Mesenchymal stem cell (in vitro differentiated cells and primary cell): Measurements from ENCODE around the gene ARRB1.
"Not testable (repeated sequence)": the region's sequence is repeated elsewhere in the genome, so short reads cannot be mapped to it uniquely, and the experiment has no call there.

ENCODE experiments used
- DNase-seq: peaks from one replicate; pipeline ENCODE4 v3.0.0-alpha.2; 2013
- H2AFZ ChIP-seq: one replicate; pipeline ENCODE4 v1.6.1; 2013; ENCODE audit warnings: low read depth, mild to moderate bottlenecking, control low read depth, inconsistent platforms, low read length, moderate library complexity
- H2AK5ac ChIP-seq: 2 replicates; pipeline ENCODE4 v1.6.1; 2013; ENCODE audit warnings: low read length, moderate library complexity, mild to moderate bottlenecking, inconsistent platforms; ENCODE audit not compliant: severe bottlenecking
- H2BK120ac ChIP-seq: one replicate; pipeline ENCODE4 v1.6.1; 2013; ENCODE audit warnings: low read depth, mild to moderate bottlenecking, inconsistent platforms, low read length, moderate library complexity
- H2BK12ac ChIP-seq, 2 experiments: one replicate each; pipeline ENCODE4 v1.6.1; 2013; ENCODE audit warnings: inconsistent platforms in 2 of 2, low read length in 2 of 2, mild to moderate bottlenecking in 2 of 2, moderate library complexity in 2 of 2, control low read depth in 1 of 2
- H2BK15ac ChIP-seq: one replicate; pipeline ENCODE4 v1.6.1; 2013; ENCODE audit warnings: mild to moderate bottlenecking, low read depth, inconsistent platforms; ENCODE audit not compliant: poor library complexity, severe bottlenecking
- H2BK5ac ChIP-seq: 2 replicates; pipeline ENCODE4 v1.6.1; 2013; ENCODE audit warnings: low read depth, mild to moderate bottlenecking, low read length, control low read depth, inconsistent platforms; ENCODE audit not compliant: poor library complexity, severe bottlenecking
- H3K14ac ChIP-seq, 2 experiments: one replicate each; pipeline ENCODE4 v1.6.1; 2013; ENCODE audit warnings: inconsistent platforms in 2 of 2, low read length in 2 of 2, control low read depth in 1 of 2, mild to moderate bottlenecking in 1 of 2, moderate library complexity in 1 of 2
- H3K18ac ChIP-seq, 2 experiments: one replicate each; pipeline ENCODE4 v1.6.1; 2013; ENCODE audit warnings: inconsistent platforms in 2 of 2, low read length in 2 of 2, control low read depth in 1 of 2, low read depth in 1 of 2, mild to moderate bottlenecking in 1 of 2
- H3K23ac ChIP-seq, 2 experiments: one replicate each; pipeline ENCODE4 v1.6.1; 2013; ENCODE audit warnings: inconsistent platforms in 2 of 2, low read length in 2 of 2, mild to moderate bottlenecking in 2 of 2, moderate library complexity in 2 of 2, control low read depth in 1 of 2
- H3K27ac ChIP-seq: 2 replicates; pipeline ENCODE4 v1.5.1; 2013; ENCODE audit warnings: mild to moderate bottlenecking, moderate library complexity, low read length, control low read depth, inconsistent platforms; ENCODE audit not compliant: poor library complexity, severe bottlenecking
- H3K27me3 ChIP-seq, 2 experiments: 2 replicates each; pipeline versions ENCODE4 v1.6.1 to v1.7.0; 2013; ENCODE audit warnings: low read length in 2 of 2, mild to moderate bottlenecking in 2 of 2, moderate library complexity in 2 of 2, control low read depth in 1 of 2, inconsistent platforms in 1 of 2; ENCODE audit not compliant: control insufficient read depth in 1 of 2, insufficient read depth in 1 of 2
- H3K36me3 ChIP-seq, 2 experiments: 2 replicates each; pipeline versions ENCODE4 v1.6.1 to v1.7.0; 2013; ENCODE audit warnings: low read length in 2 of 2, control low read depth in 1 of 2, inconsistent platforms in 1 of 2, low read depth in 1 of 2, mild to moderate bottlenecking in 1 of 2; ENCODE audit not compliant: insufficient read depth in 2 of 2, control insufficient read depth in 1 of 2
- H3K4ac ChIP-seq, 2 experiments: one replicate each; pipeline ENCODE4 v1.6.1; 2013; ENCODE audit warnings: inconsistent platforms in 2 of 2, low read length in 2 of 2, mild to moderate bottlenecking in 2 of 2, moderate library complexity in 2 of 2, control low read depth in 1 of 2, low read depth in 1 of 2
- H3K4me1 ChIP-seq: 2 replicates; pipeline ENCODE4 v1.6.1; 2013; ENCODE audit warnings: low read depth, low read length, control low read depth; ENCODE audit not compliant: control insufficient read depth, insufficient read depth
- H3K4me2 ChIP-seq: 2 replicates; pipeline ENCODE4 v1.6.1; 2013; ENCODE audit warnings: low read length, mild to moderate bottlenecking, inconsistent platforms; ENCODE audit not compliant: poor library complexity, severe bottlenecking
- H3K4me3 ChIP-seq, 2 experiments: 2 replicates each; pipeline versions ENCODE4 v1.5.1 to v1.7.0; 2013; ENCODE audit warnings: low read length in 2 of 2, mild to moderate bottlenecking in 2 of 2, control low read depth in 1 of 2, low read depth in 1 of 2; ENCODE audit not compliant: insufficient read depth in 1 of 2
- H3K79me1 ChIP-seq: replicated peaks from 2 replicates; pipeline ENCODE4 v1.6.1; 2013; ENCODE audit warnings: mild to moderate bottlenecking, control low read depth, low read length, inconsistent platforms; ENCODE audit not compliant: poor library complexity, severe bottlenecking
- H3K9ac ChIP-seq: 2 replicates; pipeline ENCODE4 v1.7.0; 2013; ENCODE audit warnings: mild to moderate bottlenecking, low read length, moderate library complexity
- H3K9me3 ChIP-seq: 2 replicates; pipeline ENCODE4 v1.7.0; 2013; ENCODE audit warnings: mild to moderate bottlenecking, low read length; ENCODE audit not compliant: control insufficient read depth
- H4K8ac ChIP-seq: one replicate; pipeline ENCODE4 v1.6.1; 2013; ENCODE audit warnings: inconsistent platforms, mild to moderate bottlenecking, low read length, moderate library complexity
- H4K91ac ChIP-seq: one replicate; pipeline ENCODE4 v1.6.1; 2013; ENCODE audit warnings: mild to moderate bottlenecking, low read length, inconsistent platforms
- WGBS: methylation state at CpG from one replicate; pipeline ENCODE4 v1.1.7; 2013; ENCODE audit warnings: mixed read lengths; 5-methylcytosine and 5-hydroxymethylcytosine counted together

Gene ARRB1

GRCh38 chr11:75275581-75275980 is 75.9 kb downstream of the ARRB1 start:
- H2BK15ac ChIP-seq = no peak overlapping the region
- no peaks in the 10 kb centered on the region for H3K4me1 ChIP-seq
- H2AK5ac ChIP-seq = no peak overlapping the region
- WGBS = 77% methylated on average over 4 of the region's 6 CpGs
- no peaks in the 10 kb centered on the region for H3K9me3 ChIP-seq
- no peak overlapping the region for H3K4ac ChIP-seq
- H2BK120ac ChIP-seq = no peak overlapping the region
- peaks cover 55 to 78% of the 10 kb centered on the region in 2 experiments for H3K36me3 ChIP-seq
- no peak overlapping the region for H3K18ac ChIP-seq
- H3K14ac ChIP-seq = no peak overlapping the region
- H3K4me2 ChIP-seq = no peak overlapping the region
- peak; percentile 38 for DNase-seq
- H2BK5ac ChIP-seq = no peak overlapping the region
- no peaks in the 10 kb centered on the region for H3K79me1 ChIP-seq
- H2AFZ ChIP-seq = no peak overlapping the region
- H3K23ac ChIP-seq = no peak overlapping the region
- no peak overlapping the region for H3K9ac ChIP-seq
- no peak overlapping the region for H4K8ac ChIP-seq
- no peak overlapping the region for H4K91ac ChIP-seq
- no peak overlapping the region for H3K27ac ChIP-seq
- no peaks in the 10 kb centered on the region for H3K27me3 ChIP-seq
- no peak overlapping the region for H2BK12ac ChIP-seq
- H3K4me3 ChIP-seq = no peak overlapping the region

GRCh38 chr11:75274716-75275115 is 76.7 kb downstream of the ARRB1 start:
- WGBS = 100% methylated on average over 2 of the region's 3 CpGs

DNA sequence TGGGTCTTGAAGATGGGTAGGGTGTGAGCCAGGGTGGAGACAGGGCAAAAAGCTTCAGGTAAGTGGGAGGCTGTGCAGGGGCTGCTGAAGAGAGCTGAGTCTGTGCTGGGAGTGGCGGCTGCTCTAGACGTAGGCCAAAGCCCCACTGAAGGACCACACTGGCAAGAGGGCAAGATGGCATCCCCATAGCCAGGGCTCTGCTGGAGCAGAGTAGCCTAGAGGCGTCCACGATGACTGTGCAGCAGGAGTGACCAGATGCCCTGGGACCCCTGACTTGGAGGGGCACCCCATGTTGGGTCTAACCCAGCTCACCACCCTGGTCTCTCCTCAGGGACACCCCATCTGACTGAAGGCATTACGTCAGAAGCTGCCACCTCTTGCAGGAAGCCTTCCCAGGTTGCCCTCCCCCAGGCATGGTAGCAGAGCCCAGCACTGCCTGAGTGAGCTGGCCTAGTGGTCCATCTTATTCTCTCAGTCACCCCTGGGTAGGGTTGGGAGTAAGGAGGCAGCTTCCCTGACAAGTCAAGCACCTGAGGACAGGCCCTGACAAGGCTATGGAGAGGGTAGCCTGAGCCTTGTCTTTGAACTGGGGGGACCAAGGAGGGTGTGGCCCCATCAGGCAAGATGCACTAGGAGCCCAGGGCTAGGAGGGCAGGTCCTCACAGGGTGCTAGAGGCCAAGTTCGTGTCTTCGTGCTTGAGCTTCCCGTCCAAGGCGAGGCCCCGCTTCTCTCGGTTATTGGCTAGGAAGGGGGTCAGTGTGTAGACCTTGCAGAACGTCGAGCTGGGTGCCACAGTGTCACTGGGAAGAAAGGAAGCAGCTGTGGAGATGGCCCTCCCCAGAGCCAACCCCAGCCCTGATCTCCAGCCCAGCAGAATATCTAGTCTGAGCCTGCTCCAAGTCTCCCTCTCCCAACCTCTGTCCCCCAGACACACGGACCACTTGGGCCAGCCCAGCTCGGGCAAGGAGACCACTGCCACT is 77.8 kb downstream of the ARRB1 start:
- no peak overlapping the region for H3K18ac ChIP-seq
- no peak overlapping the region for H3K4ac ChIP-seq
- no peak overlapping the region for H3K23ac ChIP-seq
- no peak overlapping the region for H3K9ac ChIP-seq
- H3K27ac ChIP-seq = no peak overlapping the region
- H3K4me2 ChIP-seq = no peak overlapping the region
- no peak overlapping the region for H2AFZ ChIP-seq
- H3K4me1 ChIP-seq = no peaks in the 10 kb centered on the region
- H2BK15ac ChIP-seq = peak overlapping the region; percentile 56
- no peak for DNase-seq
- no peak overlapping the region for H2AK5ac ChIP-seq
- H3K14ac ChIP-seq = no peak overlapping the region
- no peak overlapping the region for H2BK12ac ChIP-seq
- no peaks in the 10 kb centered on the region for H3K79me1 ChIP-seq
- H4K8ac ChIP-seq = no peak overlapping the region
- no peaks in the 10 kb centered on the region for H3K9me3 ChIP-seq
- no peak overlapping the region for H2BK120ac ChIP-seq
- H3K36me3 ChIP-seq = peaks cover 63 to 77% of the 10 kb centered on the region in 2 experiments
- no peak overlapping the region for H3K4me3 ChIP-seq
- no peak overlapping the region for H2BK5ac ChIP-seq
- H3K27me3 ChIP-seq = no peaks in the 10 kb centered on the region
- WGBS = 97% methylated on average over 13 of the region's 15 CpGs
- H4K91ac ChIP-seq = peak overlapping the region; percentile 65

More at GRCh38 chr11:75274716-75275115, 76.7 kb downstream of the ARRB1 start:
- H4K8ac ChIP-seq, H3K14ac ChIP-seq, H2BK12ac ChIP-seq, H3K4ac ChIP-seq, H3K18ac ChIP-seq, H3K9ac ChIP-seq, H3K27ac ChIP-seq, H2AK5ac ChIP-seq, H3K4me2 ChIP-seq, H3K79me1 ChIP-seq, H2BK5ac ChIP-seq, H3K27me3 ChIP-seq, H2AFZ ChIP-seq, H3K9me3 ChIP-seq, H3K4me1 ChIP-seq, H3K23ac ChIP-seq, H2BK15ac ChIP-seq, H4K91ac ChIP-seq, H3K4me3 ChIP-seq, DNase-seq, H2BK120ac ChIP-seq: not testable (repeated sequence)
- peaks cover 58 to 77% of the 10 kb centered on the region in 2 experiments for H3K36me3 ChIP-seq

GRCh38 chr11:75272821-75273301 is 78.6 kb downstream of the ARRB1 start:
- H3K79me1 ChIP-seq = no peaks in the 10 kb centered on the region
- no peak overlapping the region for H3K4me3 ChIP-seq
- no peak overlapping the region for H2BK5ac ChIP-seq
- H4K91ac ChIP-seq = no peak overlapping the region
- no peak overlapping the region for H2BK120ac ChIP-seq
- H3K27ac ChIP-seq = no peak overlapping the region
- no peak overlapping the region for H3K4me2 ChIP-seq
- H4K8ac ChIP-seq = no peak overlapping the region
- DNase-seq = no peak
- no peak overlapping the region for H2AK5ac ChIP-seq
- no peak overlapping the region for H3K4ac ChIP-seq
- 96% methylated on average over 10 of the region's 12 CpGs for WGBS
- H3K18ac ChIP-seq = no peak overlapping the region
- no peaks in the 10 kb centered on the region for H3K27me3 ChIP-seq
- H3K4me1 ChIP-seq = no peaks in the 10 kb centered on the region
- H3K36me3 ChIP-seq = peaks cover 58 to 72% of the 10 kb centered on the region in 2 experiments
- H2BK12ac ChIP-seq = no peak overlapping the region
- no peak overlapping the region for H2AFZ ChIP-seq
- no peak overlapping the region for H3K9ac ChIP-seq
- H3K14ac ChIP-seq = no peak overlapping the region
- H2BK15ac ChIP-seq = no peak overlapping the region
- no peaks in the 10 kb centered on the region for H3K9me3 ChIP-seq
- H3K23ac ChIP-seq = no peak overlapping the region
